Astrocyte (in vitro differentiated cells and primary cell): ENCODE measurements around the gene ARSK. TPM values are rescaled to one million over a fixed set of nuclear protein-coding genes. Genes with fewer than 3 reads are reported as not detected.

Experiments used
- DNase-seq: peaks from one replicate; pipeline ENCODE4 v3.0.0-alpha.2; 2010; ENCODE audit warnings: low read depth
- FAIRE-seq: peaks from 2 replicates; lab custom pipeline; 2011; peaks lifted over from hg19 to GRCh38; lab: Jason Lieb, UNC
- H2AFZ ChIP-seq: 2 replicates; pipeline ENCODE4 v1.6.0; 2012; ENCODE audit warnings: low read depth, low read length, inconsistent platforms
- H3K27ac ChIP-seq: 2 replicates; pipeline ENCODE4 v1.5.1; 2011; ENCODE audit warnings: low read depth, low read length, inconsistent platforms
- H3K27me3 ChIP-seq: 2 replicates; pipeline ENCODE4 v1.6.0; 2011; ENCODE audit warnings: low read length, inconsistent platforms; ENCODE audit not compliant: insufficient read depth
- H3K36me3 ChIP-seq: 2 replicates; pipeline ENCODE4 v1.5.1; 2011; ENCODE audit warnings: low read length, inconsistent platforms; ENCODE audit not compliant: insufficient read depth
- H3K4me1 ChIP-seq: 2 replicates; pipeline ENCODE4 v1.5.1; 2011; ENCODE audit warnings: low read length, inconsistent platforms; ENCODE audit not compliant: insufficient read depth
- H3K4me2 ChIP-seq: 2 replicates; pipeline ENCODE4 v1.6.0; 2012; ENCODE audit warnings: low read length, inconsistent platforms
- H3K4me3 ChIP-seq: 2 replicates; pipeline ENCODE4 v1.5.1; 2011; ENCODE audit warnings: low read depth, mild to moderate bottlenecking, low read length, inconsistent platforms; ENCODE audit not compliant: insufficient read depth
- H3K79me2 ChIP-seq: 2 replicates; pipeline ENCODE4 v1.6.0; 2012; ENCODE audit warnings: mild to moderate bottlenecking, low read length, inconsistent platforms; ENCODE audit not compliant: insufficient read depth
- H3K9ac ChIP-seq: 2 replicates; pipeline ENCODE4 v1.6.0; 2012; ENCODE audit warnings: mild to moderate bottlenecking, low read length, inconsistent platforms
- H3K9me3 ChIP-seq: 2 replicates; pipeline ENCODE4 v1.5.1; 2012; ENCODE audit warnings: low read depth, mild to moderate bottlenecking, low read length, inconsistent platforms; ENCODE audit not compliant: insufficient read depth
- H4K20me1 ChIP-seq: 2 replicates; pipeline ENCODE4 v1.6.0; 2012; ENCODE audit warnings: low read length, inconsistent platforms; ENCODE audit not compliant: insufficient read depth
- H3K27ac Mint-ChIP-seq: one replicate; pipeline ENCODE4 v1.8.0; 2021; ENCODE audit warnings: mild to moderate bottlenecking, mixed read lengths; ENCODE audit not compliant: unreplicated experiment
- H3K27me3 Mint-ChIP-seq: one replicate; pipeline ENCODE4 v1.8.0; 2021; ENCODE audit warnings: low read depth, mixed read lengths; ENCODE audit not compliant: unreplicated experiment
- H3K36me3 Mint-ChIP-seq: one replicate; pipeline ENCODE4 v1.8.0; 2021; ENCODE audit warnings: low read depth, mixed read lengths; ENCODE audit not compliant: unreplicated experiment
- H3K4me1 Mint-ChIP-seq: one replicate; pipeline ENCODE4 v1.8.0; 2021; ENCODE audit warnings: low read depth, mixed read lengths; ENCODE audit not compliant: unreplicated experiment
- H3K4me3 Mint-ChIP-seq: one replicate; pipeline ENCODE4 v1.8.0; 2021; ENCODE audit warnings: mild to moderate bottlenecking, moderate library complexity, mixed read lengths; ENCODE audit not compliant: unreplicated experiment
- H3K9me3 Mint-ChIP-seq: one replicate; pipeline ENCODE4 v1.8.0; 2021; ENCODE audit warnings: mild to moderate bottlenecking, mixed read lengths; ENCODE audit not compliant: unreplicated experiment
- CTCF ChIP-seq: IDR thresholded peaks from 2 replicates; pipeline ENCODE4 v1.5.1; 2011; ENCODE audit warnings: low read depth, mild to moderate bottlenecking, inconsistent platforms, low read length, moderate library complexity; ENCODE audit not compliant: insufficient read depth
- EZH2 ChIP-seq: IDR thresholded peaks from 2 replicates; pipeline ENCODE4 v1.6.1; 2012; ENCODE audit warnings: mild to moderate bottlenecking, low read length, inconsistent platforms; ENCODE audit not compliant: insufficient read depth
- total RNA-seq: library from RNA; stranded (reverse); gene quantifications from 2 replicates; pipeline ENCODE4 v1.2.1, GENCODE V29; 2021

The ARSK gene
- total RNA-seq, 1 donor from 2014 or later = 9.0 TPM

- Histone ChIP-seq H3K4me3 (no peak overlapping the region), H3K4me1 (no peaks in the 10 kb centered on the region), H3K79me2 (no peaks in the 10 kb centered on the region), H3K27me3 (no peaks in the 10 kb centered on the region), H3K27ac (no peak overlapping the region), H4K20me1 (no peaks in the 10 kb centered on the region), H3K4me2 (no peak overlapping the region), H3K9me3 (no peaks in the 10 kb centered on the region), H2AFZ (no peak overlapping the region), H3K9ac (no peak overlapping the region), H3K36me3 (peaks cover 5% of the 10 kb centered on the region)
- Mint-ChIP-seq H3K36me3 (peaks cover 4% of the 10 kb centered on the region), H3K27ac (no peak overlapping the region), H3K4me3 (no peak overlapping the region), H3K27me3 (no peaks in the 10 kb centered on the region), H3K4me1 (no peaks in the 10 kb centered on the region), H3K9me3 (no peaks in the 10 kb centered on the region)
- FAIRE-seq (no peak), DNase-seq (no peak)
- TF ChIP-seq EZH2 (no peak), CTCF (no peak)
These were observed 9.5 kb downstream of the ARSK start for GRCh38 chr5:95564450-95564849.

- no peak overlapping the region for H2AFZ ChIP-seq
- H4K20me1 ChIP-seq = no peaks in the 10 kb centered on the region
- Mint-ChIP-seq H3K4me1 (no peaks in the 10 kb centered on the region), H3K9me3 (no peaks in the 10 kb centered on the region), H3K27me3 (no peaks in the 10 kb centered on the region), H3K36me3 (peaks cover 4% of the 10 kb centered on the region), H3K27ac (no peak overlapping the region), H3K4me3 (no peak overlapping the region)
- H3K4me2 ChIP-seq = no peak overlapping the region
- no peak overlapping the region for H3K4me3 ChIP-seq
- DNase-seq (peak; percentile 55), FAIRE-seq (peak; percentile 9)
- no peaks in the 10 kb centered on the region for H3K79me2 ChIP-seq
- H3K9ac ChIP-seq = no peak overlapping the region
- no peaks in the 10 kb centered on the region for H3K9me3 ChIP-seq
- TF ChIP-seq CTCF (no peak), EZH2 (no peak)
- peaks cover 5% of the 10 kb centered on the region for H3K36me3 ChIP-seq
- no peak overlapping the region for H3K27ac ChIP-seq
- H3K27me3 ChIP-seq = no peaks in the 10 kb centered on the region
- H3K4me1 ChIP-seq = no peaks in the 10 kb centered on the region
These were observed 10.5 kb downstream of the ARSK start for GRCh38 chr5:95565280-95565920.

GRCh38 chr5:95572016-95572415, 17.1 kb downstream of the ARSK start:
- H3K36me3 ChIP-seq = peaks cover 3% of the 10 kb centered on the region
- H3K9me3 ChIP-seq = no peaks in the 10 kb centered on the region
- no peak overlapping the region for H3K9ac ChIP-seq
- Mint-ChIP-seq H3K27me3 (no peaks in the 10 kb centered on the region), H3K4me1 (no peaks in the 10 kb centered on the region), H3K36me3 (peaks cover 4% of the 10 kb centered on the region), H3K9me3 (no peaks in the 10 kb centered on the region), H3K4me3 (no peak overlapping the region), H3K27ac (no peak overlapping the region)
- H3K4me3 ChIP-seq = no peak overlapping the region
- H3K4me1 ChIP-seq = no peaks in the 10 kb centered on the region
- FAIRE-seq (no peak), DNase-seq (no peak)
- H3K27ac ChIP-seq = no peak overlapping the region
- H4K20me1 ChIP-seq = no peaks in the 10 kb centered on the region
- TF ChIP-seq CTCF (no peak), EZH2 (no peak)
- no peak overlapping the region for H3K4me2 ChIP-seq
- H3K27me3 ChIP-seq = no peaks in the 10 kb centered on the region
- no peak overlapping the region for H2AFZ ChIP-seq
- no peaks in the 10 kb centered on the region for H3K79me2 ChIP-seq
